ENCODE results near the gene TRUB2. TPM values are rescaled to one million over a fixed set of nuclear protein-coding genes. Genes with fewer than 3 reads are reported as not detected.

Gene TRUB2
- total RNA-seq, 4 donors from 2014 or later, result 7.2 to 10.5 (median 8.7) TPM

GRCh38 chr9:128274245-128274644 is 48.0 kb downstream of the TRUB2 start:
- no peak for TF ChIP-seq CTCF (IDR thresholded peaks at IDR 0.05; ENCODE audit: low read depth)

- no peak for TF ChIP-seq CTCF (IDR thresholded peaks at IDR 0.05; ENCODE audit: low read depth)
Observed at GRCh38 chr9:128271512-128271911, 50.7 kb downstream of the TRUB2 start.

GRCh38 chr9:128271112-128271511 is 51.1 kb downstream of the TRUB2 start:
- no peak for TF ChIP-seq CTCF (IDR thresholded peaks at IDR 0.05; ENCODE audit: low read depth)

- no peak for TF ChIP-seq CTCF (IDR thresholded peaks at IDR 0.05; ENCODE audit: low read depth)
Observed at GRCh38 chr9:128266868-128267590, 55.2 kb downstream of the TRUB2 start.

GRCh38 chr9:128265348-128265847 is 56.8 kb downstream of the TRUB2 start:
- no peak for TF ChIP-seq CTCF (IDR thresholded peaks at IDR 0.05; ENCODE audit: low read depth)

GRCh38 chr9:128262687-128263086 is 59.6 kb downstream of the TRUB2 start:
- TF ChIP-seq CTCF (IDR thresholded peaks at IDR 0.05; ENCODE audit: low read depth), result no peak

- TF ChIP-seq CTCF (IDR thresholded peaks at IDR 0.05; ENCODE audit: low read depth), result no peak
Observed at GRCh38 chr9:128260340-128260739, 61.9 kb downstream of the TRUB2 start.
